Dendritic cell treated with granulocyte-macrophage colony-stimulating factor and Interleukin-4, amounts not matched to agents 40 ng/mL and 50 ng/mL, for 4 days (primary cell): Measurements from ENCODE around the gene OXSM.

Source experiments
- H3K27ac Mint-ChIP-seq: one replicate; pipeline ENCODE4 v1.8.0; 2022; ENCODE audit warnings: mild to moderate bottlenecking, mixed read lengths
- H3K27me3 Mint-ChIP-seq: one replicate; pipeline ENCODE4 v1.8.0; 2022; ENCODE audit warnings: mild to moderate bottlenecking, mixed read lengths
- H3K36me3 Mint-ChIP-seq: one replicate; pipeline ENCODE4 v1.8.0; 2022; ENCODE audit warnings: low read depth, mixed read lengths
- H3K4me1 Mint-ChIP-seq: one replicate; pipeline ENCODE4 v1.8.0; 2022; ENCODE audit warnings: low read depth, mixed read lengths
- H3K4me3 Mint-ChIP-seq: one replicate; pipeline ENCODE4 v1.8.0; 2022; ENCODE audit warnings: mild to moderate bottlenecking, moderate library complexity, mixed read lengths
- H3K9me3 Mint-ChIP-seq: one replicate; pipeline ENCODE4 v1.8.0; 2022; ENCODE audit warnings: mixed read lengths
- intact Hi-C: fragments of 100-400 bp; cut with micrococcal nuclease; formaldehyde crosslinking; loops from one replicate; pipeline ENCODE4 v1.15.0; 2022

OXSM gene

DNA sequence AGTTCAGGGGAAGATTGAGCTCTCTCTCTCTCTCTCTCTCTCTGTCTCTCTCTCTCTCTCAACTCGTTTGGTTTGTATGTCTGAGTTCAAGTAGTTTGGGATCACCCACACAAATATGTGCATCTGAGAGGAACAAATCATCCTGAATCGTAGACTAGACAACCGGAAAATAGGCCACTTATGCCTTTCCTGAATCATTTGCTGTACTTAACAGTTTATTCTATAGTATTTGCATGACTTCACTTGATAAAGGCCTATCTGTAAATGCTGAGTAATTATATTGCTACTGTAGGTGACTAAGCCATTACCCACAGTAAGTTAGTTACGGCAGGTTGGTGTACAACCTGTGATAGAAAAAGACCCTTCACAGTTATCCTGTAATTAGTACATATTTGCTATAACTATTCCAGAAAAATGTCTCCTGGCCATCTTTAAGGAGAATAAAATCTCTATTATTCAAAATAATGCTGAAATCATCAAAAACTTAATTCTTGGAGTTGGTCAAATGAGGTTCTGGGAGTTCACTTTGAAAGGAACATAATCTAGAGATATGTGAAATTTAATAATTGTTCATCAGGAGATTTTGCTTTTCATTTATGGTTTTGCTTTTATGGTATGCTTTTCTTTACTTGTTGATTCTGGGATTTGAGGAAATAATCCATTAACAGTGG lies 31.1 kb downstream of the OXSM start:
- no peaks in the 10 kb centered on the region for H3K27me3 Mint-ChIP-seq
- H3K27ac Mint-ChIP-seq, result no peak overlapping the region
- no peaks in the 10 kb centered on the region for H3K9me3 Mint-ChIP-seq
- H3K4me3 Mint-ChIP-seq, result no peak overlapping the region
- H3K36me3 Mint-ChIP-seq, result no peaks in the 10 kb centered on the region
- no peaks in the 10 kb centered on the region for H3K4me1 Mint-ChIP-seq
- intact Hi-C loops, result no loop called here

DNA sequence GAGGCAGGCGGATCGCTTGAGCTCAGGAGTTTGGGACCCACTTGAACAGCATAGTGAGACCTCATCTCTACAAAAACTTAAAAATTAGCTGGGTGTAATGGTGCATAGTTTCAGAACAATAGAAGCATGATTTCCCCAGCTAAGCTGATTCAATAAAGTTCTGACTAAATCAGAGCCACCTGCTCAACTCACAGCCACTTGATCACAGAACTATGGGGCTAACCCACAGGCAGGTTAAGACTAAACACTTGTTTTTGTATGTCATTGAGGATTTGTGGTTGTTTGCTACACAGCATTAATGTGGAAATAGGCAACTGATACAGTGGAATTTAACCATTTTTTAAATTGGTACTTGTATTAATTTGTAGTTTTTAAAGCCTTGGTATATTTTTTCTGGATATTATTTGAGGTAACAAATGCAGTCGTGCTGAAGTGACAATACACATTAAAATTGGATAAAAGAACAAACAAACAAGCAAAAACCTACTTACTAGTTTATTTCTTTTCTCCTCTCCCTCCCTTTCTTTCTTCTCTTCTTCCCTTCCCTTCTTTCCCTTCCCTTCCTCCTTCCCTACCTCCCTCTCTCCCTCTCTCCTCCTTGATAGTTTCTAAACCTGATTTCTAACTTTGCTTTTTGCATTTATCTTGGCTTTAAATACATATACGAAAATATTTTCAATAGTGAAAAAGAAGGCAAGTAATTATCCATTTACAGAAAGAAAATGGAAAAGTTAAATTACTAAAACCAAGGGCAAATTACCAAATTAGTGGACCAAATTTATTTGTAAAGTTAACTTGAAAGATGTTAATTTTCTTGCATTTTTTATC lies 32.1 kb downstream of the OXSM start:
- peaks cover 5% of the 10 kb centered on the region for H3K4me1 Mint-ChIP-seq
- intact Hi-C loops, result no loop called here
- no peaks in the 10 kb centered on the region for H3K36me3 Mint-ChIP-seq
- no peak overlapping the region for H3K27ac Mint-ChIP-seq
- H3K27me3 Mint-ChIP-seq, result no peaks in the 10 kb centered on the region
- no peaks in the 10 kb centered on the region for H3K9me3 Mint-ChIP-seq
- no peak overlapping the region for H3K4me3 Mint-ChIP-seq

DNA sequence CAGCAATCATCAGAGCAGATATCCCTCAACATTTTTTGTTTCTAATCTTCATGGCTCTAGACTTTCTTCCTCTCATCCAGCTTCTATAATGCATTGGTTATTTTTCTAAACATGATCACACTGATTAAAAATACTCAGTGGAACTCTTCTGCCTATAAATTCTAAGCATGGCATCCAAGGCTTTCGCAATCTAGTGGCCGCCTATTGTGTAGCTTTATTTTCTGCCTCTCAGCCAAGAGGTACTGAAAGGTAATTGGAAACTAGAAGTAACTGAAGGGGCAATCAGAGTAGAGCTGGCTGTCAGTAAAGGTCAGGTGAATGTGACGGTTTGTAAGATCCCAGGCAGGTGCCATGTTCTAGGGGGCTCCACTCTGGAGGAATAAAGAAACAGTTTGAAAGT lies 33.4 kb downstream of the OXSM start:
- H3K4me1 Mint-ChIP-seq, result peaks cover 5% of the 10 kb centered on the region
- no peaks in the 10 kb centered on the region for H3K36me3 Mint-ChIP-seq
- intact Hi-C loops, result no loop called here
- no peaks in the 10 kb centered on the region for H3K27me3 Mint-ChIP-seq
- H3K27ac Mint-ChIP-seq, result no peak overlapping the region
- no peak overlapping the region for H3K4me3 Mint-ChIP-seq
- no peaks in the 10 kb centered on the region for H3K9me3 Mint-ChIP-seq

DNA sequence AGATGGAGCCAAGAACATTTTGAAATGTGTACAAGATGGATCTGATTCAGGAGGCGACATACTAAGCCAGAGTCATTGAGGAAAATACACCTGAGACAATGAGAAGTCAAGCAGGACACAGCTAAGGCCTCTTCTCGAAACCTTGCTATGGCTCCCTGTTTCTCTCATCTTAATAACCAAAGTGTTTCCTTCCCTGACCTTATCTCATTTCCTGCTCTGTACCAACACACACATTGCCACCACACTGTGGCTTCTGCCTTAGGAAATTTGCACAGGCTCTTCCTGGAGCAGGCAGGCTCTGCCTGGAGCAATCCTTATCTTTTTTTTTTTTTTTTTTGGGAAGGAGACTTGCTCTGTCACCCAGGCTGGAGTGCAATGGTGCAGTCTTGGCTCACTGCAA lies 36.6 kb downstream of the OXSM start:
- Mint-ChIP-seq H3K4me1 (peaks cover 5% of the 10 kb centered on the region), H3K36me3 (no peaks in the 10 kb centered on the region), H3K27ac (no peak overlapping the region), H3K27me3 (no peaks in the 10 kb centered on the region), H3K9me3 (no peaks in the 10 kb centered on the region), H3K4me3 (no peak overlapping the region)
- intact Hi-C loops, result no loop called here

DNA sequence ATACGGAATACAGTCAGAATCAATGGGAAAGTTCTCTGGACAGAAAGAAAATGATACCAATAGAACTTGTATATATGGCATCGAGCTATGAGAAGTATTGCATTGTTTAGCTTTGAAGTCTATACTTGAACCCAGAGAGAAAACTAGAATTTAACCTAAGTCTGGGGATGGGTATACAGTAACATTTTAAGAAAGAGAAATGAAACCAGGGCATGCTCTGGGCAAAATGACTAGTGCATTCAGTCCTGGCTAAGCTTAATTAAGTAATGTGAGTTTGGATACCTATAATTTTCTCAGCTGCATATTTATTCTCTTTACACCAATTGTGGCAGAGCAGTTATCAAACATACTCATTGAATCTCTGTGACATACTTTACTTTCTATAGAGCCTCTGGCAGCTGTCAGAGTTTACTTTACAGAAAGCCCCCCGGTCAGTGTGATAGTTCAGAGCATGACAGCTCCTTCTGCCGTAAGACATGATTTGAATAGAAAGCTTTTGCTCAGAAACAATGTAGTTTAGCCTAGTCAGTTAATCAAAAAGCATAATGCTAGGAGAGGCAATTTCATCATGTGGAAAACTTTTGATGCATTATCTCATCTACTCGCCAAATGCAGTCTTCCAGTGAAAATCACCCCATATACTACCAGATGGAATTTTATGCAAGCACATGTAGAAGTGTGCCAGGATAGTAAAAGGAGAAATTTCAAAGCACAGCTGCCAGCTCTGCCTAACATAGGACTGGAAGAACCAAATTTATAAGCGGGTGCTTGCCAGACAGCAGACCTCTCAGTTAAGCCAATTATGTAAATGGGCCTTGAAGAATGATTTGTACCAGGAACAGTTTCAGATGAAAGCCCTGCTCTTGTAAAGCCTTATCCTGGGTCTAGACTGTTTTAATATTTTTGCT lies 40.7 kb downstream of the OXSM start:
- Mint-ChIP-seq H3K9me3 (no peaks in the 10 kb centered on the region), H3K36me3 (no peaks in the 10 kb centered on the region), H3K27me3 (no peaks in the 10 kb centered on the region), H3K4me1 (peaks cover 5% of the 10 kb centered on the region), H3K4me3 (no peak overlapping the region), H3K27ac (no peak overlapping the region)
- intact Hi-C loops, result no loop called here

DNA sequence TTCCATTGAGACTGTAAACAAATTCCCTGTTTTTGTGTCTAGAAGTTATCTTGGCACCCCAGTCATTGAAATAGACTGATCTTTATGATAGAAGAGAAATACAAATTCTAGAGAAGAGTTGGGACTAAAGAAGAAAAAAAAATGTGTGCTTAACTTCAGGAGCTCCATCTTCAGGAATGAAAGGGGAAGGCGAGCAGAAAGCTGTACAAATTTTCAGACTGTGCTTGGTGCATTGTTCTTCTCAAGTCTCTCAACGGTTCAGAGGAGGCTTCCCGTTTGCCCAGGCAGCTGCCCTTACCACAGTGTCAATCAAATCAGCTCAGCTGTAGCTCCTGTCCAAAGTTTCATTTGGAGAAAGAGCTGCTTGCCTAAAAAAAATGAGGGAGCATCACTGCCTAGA lies 41.7 kb downstream of the OXSM start:
- no peak overlapping the region for H3K27ac Mint-ChIP-seq
- H3K27me3 Mint-ChIP-seq, result no peaks in the 10 kb centered on the region
- no peaks in the 10 kb centered on the region for H3K36me3 Mint-ChIP-seq
- H3K9me3 Mint-ChIP-seq, result no peaks in the 10 kb centered on the region
- peaks cover 2% of the 10 kb centered on the region for H3K4me1 Mint-ChIP-seq
- intact Hi-C loops, result no loop called here
- H3K4me3 Mint-ChIP-seq, result no peak overlapping the region

DNA sequence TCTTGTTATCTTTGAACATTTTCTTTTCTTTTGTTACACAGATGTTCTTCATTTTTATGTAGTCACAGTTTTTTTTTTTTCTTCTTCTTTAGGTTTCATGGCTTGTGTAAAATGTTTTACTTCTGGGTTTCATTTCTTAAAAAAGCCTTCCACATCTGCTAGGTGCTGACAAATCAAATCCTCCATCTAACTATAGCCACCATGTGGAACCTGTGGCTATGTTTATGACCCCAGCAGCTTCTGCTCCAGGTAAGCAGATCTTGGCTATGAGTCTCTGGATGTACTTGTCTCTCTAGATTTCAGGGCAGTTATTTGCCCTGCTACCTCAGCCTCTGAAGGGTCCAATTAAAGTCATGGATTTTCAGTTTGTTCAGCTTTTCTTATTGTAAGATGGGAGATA lies 44.5 kb downstream of the OXSM start:
- no peaks in the 10 kb centered on the region for H3K9me3 Mint-ChIP-seq
- no peaks in the 10 kb centered on the region for H3K36me3 Mint-ChIP-seq
- H3K27me3 Mint-ChIP-seq, result no peaks in the 10 kb centered on the region
- intact Hi-C loops, result no loop called here
- H3K4me3 Mint-ChIP-seq, result no peak overlapping the region
- H3K27ac Mint-ChIP-seq, result no peak overlapping the region
- no peaks in the 10 kb centered on the region for H3K4me1 Mint-ChIP-seq

DNA sequence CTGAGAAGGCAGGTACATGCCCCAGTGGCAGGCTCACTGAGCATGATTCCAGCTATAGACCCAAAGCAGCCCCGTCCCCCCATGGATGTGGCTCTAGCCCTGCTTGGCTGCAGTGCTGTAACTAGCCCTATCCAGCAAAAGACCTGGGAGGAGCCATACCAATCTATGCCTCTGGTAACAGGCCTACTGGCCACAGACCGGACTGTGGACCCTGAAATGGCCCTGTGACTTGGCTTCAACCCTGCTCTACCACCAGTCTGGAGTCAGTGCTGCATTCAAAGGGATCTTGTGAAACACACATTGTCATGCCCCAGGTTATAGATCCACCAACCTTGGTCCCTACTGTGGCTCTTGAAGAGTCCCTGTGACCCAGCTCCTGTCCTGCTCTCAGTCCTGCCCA lies 46.7 kb downstream of the OXSM start:
- H3K27ac Mint-ChIP-seq, result no peak overlapping the region
- H3K36me3 Mint-ChIP-seq, result no peaks in the 10 kb centered on the region
- intact Hi-C loops, result no loop called here
- no peaks in the 10 kb centered on the region for H3K4me1 Mint-ChIP-seq
- no peak overlapping the region for H3K4me3 Mint-ChIP-seq
- H3K27me3 Mint-ChIP-seq, result no peaks in the 10 kb centered on the region
- H3K9me3 Mint-ChIP-seq, result no peaks in the 10 kb centered on the region

DNA sequence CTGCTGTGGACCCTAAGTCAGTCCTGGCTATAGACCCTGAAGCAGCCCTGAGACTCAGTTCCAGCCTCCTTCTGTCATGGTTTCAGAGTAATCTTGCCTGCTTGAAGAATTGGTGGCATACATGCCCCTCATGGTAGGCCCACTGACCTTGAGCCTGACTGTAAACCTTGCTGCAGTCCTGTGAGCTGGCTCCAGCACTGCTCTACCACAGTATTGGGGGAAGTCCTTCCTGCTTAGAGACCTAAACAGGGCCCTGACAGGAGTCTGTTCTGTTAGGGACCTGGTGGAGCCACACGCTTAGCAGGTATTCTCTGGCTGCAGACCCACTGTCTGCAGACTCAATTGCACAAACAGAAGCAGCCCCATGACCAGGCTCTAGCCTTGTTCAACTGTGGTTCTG lies 47.1 kb downstream of the OXSM start:
- no peaks in the 10 kb centered on the region for H3K9me3 Mint-ChIP-seq
- H3K27me3 Mint-ChIP-seq, result no peaks in the 10 kb centered on the region
- no peak overlapping the region for H3K27ac Mint-ChIP-seq
- no peak overlapping the region for H3K4me3 Mint-ChIP-seq
- H3K4me1 Mint-ChIP-seq, result no peaks in the 10 kb centered on the region
- intact Hi-C loops, result no loop called here
- no peaks in the 10 kb centered on the region for H3K36me3 Mint-ChIP-seq

DNA sequence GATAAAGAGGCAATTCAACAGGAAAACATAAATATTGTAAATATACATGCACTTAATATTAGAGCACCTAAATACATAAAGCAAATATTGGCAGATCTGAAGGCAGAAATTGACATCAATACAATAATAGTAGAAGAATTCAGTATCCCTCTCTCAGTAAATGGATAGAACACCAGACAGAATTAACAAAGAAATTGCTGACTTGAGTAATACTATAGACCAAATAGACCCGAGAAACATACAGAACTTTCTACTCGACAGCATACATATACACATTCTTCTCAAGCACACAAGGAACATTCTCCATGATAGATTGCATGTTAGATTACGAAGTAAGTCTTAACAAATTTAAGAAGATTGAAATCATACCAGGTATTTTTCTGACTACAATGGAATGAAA lies 50.2 kb downstream of the OXSM start:
- Mint-ChIP-seq H3K36me3 (no peaks in the 10 kb centered on the region), H3K27ac (no peak overlapping the region), H3K27me3 (no peaks in the 10 kb centered on the region), H3K4me1 (no peaks in the 10 kb centered on the region), H3K9me3 (no peaks in the 10 kb centered on the region), H3K4me3 (no peak overlapping the region)
- intact Hi-C loops, result no loop called here

DNA sequence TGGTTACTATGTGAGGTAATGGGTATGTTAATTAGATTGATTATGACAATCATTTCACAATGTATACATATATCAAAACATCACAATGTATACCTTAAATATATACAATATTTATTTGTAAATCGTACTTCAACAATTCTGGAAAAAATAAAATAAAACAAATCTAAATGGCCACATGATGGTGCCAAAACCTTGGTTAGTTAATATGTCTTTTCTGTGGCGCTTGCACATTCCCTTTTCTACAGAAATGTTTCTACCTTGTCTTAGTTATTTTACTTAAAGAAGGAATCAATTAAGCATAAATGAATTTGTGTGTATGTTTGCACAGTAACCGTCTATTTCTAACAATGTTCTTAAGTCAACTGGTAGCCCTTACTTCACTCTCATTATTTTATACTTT lies 53.4 kb downstream of the OXSM start:
- H3K4me3 Mint-ChIP-seq, result no peak overlapping the region
- no peak overlapping the region for H3K27ac Mint-ChIP-seq
- intact Hi-C loops, result no loop called here
- H3K4me1 Mint-ChIP-seq, result no peaks in the 10 kb centered on the region
- no peaks in the 10 kb centered on the region for H3K27me3 Mint-ChIP-seq
- H3K9me3 Mint-ChIP-seq, result no peaks in the 10 kb centered on the region
- H3K36me3 Mint-ChIP-seq, result no peaks in the 10 kb centered on the region
